ENCODE measurements around the gene ARHGAP12.

ARHGAP12 gene

GRCh38 chr10:31768467-31768866 is 160.2 kb downstream of the ARHGAP12 start:
- DNase-seq (ENCODE audit: low read depth), result no peak

DNA sequence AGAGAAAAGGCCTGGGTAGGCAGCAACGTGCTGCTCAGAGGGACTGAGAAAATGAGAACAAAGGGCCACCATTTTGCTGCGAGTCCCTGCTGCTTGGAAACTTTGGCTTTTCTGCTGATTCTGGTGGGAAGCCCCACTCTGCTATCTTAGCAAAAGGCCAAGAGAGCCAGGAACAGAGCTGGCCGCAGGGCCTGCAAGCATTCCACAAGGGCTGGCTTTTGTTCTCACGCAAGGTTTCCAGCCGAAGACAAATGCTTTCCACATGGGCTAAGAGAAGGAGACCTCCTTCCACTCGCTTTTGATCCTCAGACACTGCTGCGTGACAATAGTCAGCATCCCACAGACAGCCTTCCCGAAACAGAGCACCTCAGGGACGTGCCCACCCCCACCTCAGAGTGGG is 163.1 kb downstream of the ARHGAP12 start:
- peak; percentile 81 for DNase-seq (ENCODE audit: low read depth)

GRCh38 chr10:31762316-31762715 is 166.3 kb downstream of the ARHGAP12 start:
- no peak for DNase-seq (ENCODE audit: low read depth)

GRCh38 chr10:31761156-31761555 is 167.5 kb downstream of the ARHGAP12 start:
- DNase-seq (ENCODE audit: low read depth), result no peak

GRCh38 chr10:31760674-31761081 is 168.0 kb downstream of the ARHGAP12 start:
- DNase-seq (ENCODE audit: low read depth), result no peak

GRCh38 chr10:31759799-31760626 is 168.6 kb downstream of the ARHGAP12 start:
- DNase-seq (ENCODE audit: low read depth), result peak; percentile 97

DNA sequence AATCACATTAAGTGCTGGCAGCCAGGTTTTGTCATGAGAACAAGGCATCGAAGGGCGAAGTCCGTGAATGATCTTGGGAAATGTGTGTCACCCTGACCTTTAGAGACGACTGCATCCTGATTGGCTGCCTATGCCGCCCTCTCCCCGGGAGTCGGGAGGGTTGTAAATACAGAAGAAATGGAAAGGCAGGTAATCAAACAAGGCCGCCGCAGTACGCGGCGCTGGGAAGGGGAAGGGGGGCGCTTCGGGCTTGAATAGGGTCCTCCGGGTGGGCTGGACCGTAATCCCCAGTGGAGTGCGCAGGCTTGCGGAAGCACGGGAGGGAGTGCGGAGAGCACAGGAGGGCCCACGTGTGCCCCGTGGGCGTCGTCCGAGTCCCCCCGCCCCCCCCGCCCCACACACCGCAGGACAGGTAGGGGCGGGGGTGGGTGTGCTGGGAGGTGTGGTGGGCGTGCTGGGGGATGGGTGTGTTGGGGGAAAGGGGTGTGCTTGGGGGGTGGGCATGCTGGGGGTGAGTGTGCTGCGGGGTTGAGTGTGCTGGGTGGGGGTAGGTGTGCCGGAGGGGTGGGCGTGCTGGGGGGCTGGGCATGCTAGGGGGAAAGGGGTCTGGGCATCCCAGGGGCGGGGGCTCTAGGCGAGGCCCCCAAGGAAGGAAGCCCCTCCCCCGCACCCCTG is 169.4 kb downstream of the ARHGAP12 start:
- no peak for DNase-seq (ENCODE audit: low read depth)

DNA sequence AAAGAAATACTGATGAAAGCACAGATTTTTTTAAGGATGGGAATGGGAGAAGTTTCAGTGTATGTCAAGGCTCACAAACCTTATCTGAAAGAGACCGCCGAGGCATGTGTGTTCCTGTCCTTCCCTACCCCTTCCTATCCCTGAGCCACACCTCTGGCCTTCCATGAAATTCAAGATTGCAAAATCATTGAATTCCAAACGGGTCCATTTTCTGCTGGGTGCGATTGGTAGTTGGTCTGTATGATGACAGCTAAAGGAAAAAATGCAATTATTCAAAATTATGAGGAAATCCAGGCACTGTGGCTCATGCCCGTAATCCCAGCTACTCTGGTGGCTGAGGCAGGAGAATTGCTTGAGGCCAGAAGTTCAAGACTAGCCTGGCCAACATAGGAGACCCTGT is 170.1 kb downstream of the ARHGAP12 start:
- no peak for DNase-seq (ENCODE audit: low read depth)

GRCh38 chr10:31757831-31758230 is 170.8 kb downstream of the ARHGAP12 start:
- no peak for DNase-seq (ENCODE audit: low read depth)

DNA sequence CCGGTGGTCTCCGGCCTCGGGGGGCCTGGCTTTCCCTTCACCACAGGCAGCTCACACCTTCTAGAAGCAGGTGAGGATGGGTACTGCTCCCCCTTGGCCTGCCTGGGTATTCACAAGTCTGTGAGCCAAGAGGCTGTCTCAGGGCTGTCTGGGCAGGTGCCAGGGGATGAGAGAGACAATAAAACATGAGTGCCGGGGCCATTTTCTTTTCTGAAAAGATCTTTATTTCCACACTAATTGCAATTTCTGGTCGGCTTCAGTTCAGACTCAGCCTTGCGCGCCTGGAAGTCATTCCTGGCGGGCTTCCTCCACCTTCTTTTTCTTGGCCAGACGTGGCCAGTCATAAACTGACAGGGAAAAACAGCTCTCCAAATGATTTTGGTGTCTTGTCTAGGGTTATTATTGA is 171.2 kb downstream of the ARHGAP12 start:
- no peak for DNase-seq (ENCODE audit: low read depth)

DNA sequence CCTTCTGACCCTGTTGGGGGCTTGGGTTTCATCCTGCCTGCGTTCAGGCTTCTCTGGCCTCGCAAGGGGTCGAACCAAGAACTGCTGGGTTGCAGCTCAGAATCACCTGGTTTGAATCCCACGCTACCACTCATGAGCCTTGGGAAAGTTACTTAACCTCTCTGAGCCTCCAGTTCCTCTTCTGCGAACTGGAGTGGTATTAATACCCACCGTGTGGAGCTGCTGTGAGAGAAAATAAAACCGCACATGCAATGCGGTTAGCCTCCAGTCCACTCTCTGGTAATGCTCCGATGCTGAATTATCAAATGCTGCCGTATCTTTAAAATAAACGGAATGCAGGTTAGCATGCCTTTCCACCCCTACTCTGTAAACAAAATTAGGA is 171.9 kb downstream of the ARHGAP12 start:
- no peak for DNase-seq (ENCODE audit: low read depth)

DNA sequence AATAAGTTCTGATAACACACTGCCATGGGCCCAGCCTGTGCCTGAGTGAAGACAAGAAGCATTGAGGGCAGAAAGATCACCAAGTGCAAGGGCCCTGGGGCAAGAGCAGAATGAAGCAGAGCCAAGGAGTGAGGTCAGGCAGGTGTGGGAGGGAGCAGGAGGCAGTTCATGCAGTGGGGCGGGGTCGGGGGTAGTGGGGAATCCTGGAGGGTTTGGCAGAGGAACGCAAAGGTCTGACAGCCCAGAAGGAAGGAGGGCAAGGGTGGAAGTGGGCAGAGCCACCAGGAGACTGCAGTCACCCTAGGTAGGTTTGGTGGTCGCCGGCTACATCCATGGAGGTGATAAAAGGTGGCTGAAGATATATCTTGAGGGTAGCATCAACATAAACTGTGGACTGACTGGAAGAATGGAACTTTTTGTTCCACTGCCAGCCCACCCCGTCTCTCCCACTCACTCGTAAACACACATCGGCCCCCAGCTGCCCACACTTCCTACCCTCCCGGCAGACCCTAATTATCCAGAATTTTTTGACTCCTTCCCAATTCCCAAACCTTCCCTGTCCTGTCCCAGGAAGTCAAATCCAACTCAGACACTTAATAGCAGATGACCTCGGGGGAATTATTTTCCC is 172.4 kb downstream of the ARHGAP12 start:
- DNase-seq (ENCODE audit: low read depth), result no peak

Measured in GM04504 (cell line).